Measurements from ENCODE around the gene TRPM3.
"Not testable (repeated sequence)": the region's sequence is repeated elsewhere in the genome, so short reads cannot be mapped to it uniquely, and the experiment has no call there.

TRPM3 gene

DNA sequence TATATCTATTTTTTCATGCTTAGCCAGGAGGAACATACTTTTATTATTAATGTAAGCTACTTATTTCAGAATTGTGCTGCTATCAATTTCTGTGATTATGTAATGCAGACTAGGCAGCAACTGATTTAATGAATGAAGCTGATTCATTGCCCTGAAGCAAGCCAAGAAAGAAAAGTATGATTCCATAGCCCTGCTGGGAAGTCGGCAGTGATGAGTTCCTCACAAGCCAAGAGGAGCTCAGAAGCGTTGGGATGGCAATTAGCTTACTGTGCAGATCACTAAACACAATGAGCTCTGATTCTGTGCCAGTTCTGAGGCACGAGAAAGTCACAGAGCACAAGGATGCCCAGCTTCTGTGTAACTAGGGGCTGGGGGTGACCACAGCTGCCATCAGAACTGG lies 452.7 kb downstream of the TRPM3 start:
- DNase-seq (ENCODE audit: low read depth in 2 of 2), result no peak

DNA sequence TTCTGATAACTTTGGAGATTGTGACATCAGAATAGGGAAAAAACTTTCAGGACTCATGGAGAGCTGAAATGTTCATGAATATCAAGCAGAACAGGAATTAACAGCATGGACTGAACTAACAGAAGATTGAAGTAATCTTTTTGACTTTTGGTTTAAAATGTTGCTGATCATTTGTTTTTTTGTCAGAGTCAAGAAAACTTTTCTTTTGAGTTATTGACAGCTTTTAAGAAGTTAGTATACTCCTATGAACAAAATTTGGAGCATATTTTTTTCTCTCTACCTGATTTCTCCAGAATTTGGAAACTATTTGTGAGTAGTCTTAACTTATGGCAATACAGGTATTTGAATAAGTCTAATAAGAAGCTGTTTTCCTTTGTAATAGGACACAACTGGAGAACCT lies 462.7 kb downstream of the TRPM3 start:
- no peak for DNase-seq (ENCODE audit: low read depth in 2 of 2)

DNA sequence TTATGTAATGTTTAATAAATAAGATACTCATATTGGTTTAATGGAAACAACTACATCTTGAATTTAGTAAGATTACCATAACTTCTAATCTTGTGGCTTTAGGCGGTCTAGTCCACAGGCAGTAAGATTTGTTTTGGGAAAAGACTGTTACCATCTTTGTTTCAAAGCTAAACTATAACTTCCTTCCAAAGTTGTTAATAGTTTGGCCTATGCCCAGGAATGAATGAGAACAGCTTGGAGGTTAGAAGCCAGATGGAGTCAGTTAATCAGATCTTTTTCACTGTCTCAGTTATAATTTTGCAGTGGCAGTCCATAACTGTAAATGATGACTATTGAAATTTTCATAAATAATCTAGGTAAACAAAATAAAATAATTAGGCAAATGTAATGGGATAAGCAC lies 465.1 kb downstream of the TRPM3 start:
- DNase-seq (ENCODE audit: low read depth in 2 of 2), result no peak

DNA sequence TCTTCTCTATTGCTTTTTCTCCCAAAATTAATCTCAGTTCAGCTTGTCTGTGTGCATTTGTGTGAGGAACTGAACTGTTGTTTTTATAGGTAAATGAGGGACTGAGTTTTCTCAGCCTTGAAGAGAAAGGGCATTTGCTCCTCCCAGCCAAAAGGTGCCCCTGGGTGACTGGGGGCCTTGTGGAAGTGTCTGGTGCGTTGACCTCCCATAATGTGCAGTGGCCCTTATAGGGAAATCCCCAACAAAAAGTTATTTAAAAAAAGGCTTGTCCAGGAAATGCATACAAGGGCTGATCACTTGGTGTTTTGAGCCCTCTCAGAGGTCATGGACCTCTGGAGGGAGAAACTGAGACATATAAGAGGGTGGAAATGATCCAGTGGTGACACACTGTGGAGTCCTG lies 467.3 kb downstream of the TRPM3 start:
- no peak for DNase-seq (ENCODE audit: low read depth in 2 of 2)

DNA sequence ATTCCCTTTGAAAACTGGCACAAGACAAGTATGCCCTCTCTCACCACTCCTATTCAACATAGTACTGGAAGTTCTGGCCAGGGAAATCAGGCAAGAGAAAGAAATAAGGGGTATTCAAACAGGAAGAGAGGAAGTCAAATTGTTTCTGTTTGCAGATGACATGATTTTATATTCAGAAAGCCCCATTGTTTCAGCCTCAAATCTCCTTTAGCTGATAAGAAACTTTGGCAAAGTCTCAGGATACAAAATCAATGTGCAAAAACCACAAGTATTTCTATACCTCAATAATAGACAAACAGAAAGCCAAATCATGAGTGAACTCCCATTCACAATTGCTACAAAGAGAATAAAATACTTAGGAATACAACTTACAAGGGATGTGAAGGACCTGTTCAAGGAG lies 476.8 kb downstream of the TRPM3 start:
- not testable (repeated sequence) for DNase-seq (ENCODE audit: low read depth in 2 of 2)

DNA sequence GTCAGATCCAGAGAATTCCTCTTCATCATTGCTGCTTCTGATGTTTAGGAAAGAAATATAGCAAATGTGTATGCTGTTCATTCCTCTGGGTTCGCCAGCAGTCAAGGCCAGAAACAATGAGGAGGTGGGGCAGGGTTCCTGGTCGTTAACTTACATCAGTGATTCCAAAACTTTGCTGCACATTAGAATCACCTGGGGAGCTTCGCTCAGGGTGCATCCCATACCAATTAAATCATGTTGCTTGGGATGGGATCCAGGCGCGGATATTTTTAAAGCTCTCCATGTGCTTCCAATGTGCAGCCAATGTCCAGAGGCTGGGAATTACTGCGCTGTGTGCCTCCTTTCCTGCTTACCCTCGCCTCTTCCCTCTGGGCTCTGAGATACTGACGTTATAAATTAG lies 479.1 kb downstream of the TRPM3 start:
- DNase-seq (ENCODE audit: low read depth in 2 of 2), result no peak

DNA sequence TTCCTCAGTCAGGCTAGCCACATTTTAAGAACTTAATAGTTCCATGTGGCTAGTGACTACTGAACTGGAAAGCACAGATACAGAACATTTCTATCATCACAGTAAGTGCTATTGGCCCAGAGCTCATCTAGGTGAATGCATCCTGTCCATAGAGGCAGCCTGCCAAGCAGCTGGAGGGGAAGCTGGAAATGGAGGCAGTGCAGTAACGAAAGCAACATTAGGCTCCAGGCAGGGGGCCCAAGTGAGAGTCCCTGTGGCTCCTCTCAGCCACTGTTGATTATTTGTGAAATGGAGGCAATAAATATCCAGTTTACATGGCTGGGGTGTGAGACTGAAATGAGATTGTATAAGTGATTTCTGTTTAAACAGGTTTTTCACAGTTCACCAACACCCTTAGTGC lies 479.8 kb downstream of the TRPM3 start:
- no peak for DNase-seq (ENCODE audit: low read depth in 2 of 2)

DNA sequence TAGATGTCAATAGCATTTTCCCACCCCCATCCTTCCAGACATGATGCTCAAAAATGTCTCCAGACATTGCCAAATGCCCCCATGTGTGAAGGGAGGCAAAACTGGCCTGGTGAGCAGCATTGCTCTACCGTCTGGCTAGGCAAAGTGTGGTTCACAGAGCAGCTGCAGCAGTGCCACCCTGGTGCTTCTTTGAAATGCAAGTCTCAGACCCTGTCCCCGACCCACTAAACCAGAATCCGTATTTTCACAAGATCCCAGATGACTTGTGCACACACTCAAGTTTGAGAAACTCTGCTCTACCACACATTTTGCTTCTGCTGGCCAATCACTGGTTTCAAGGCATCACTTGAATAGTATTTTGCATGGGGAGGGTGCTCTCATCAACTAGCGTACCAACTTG lies 480.4 kb downstream of the TRPM3 start:
- no peak for DNase-seq (ENCODE audit: low read depth in 2 of 2)

DNA sequence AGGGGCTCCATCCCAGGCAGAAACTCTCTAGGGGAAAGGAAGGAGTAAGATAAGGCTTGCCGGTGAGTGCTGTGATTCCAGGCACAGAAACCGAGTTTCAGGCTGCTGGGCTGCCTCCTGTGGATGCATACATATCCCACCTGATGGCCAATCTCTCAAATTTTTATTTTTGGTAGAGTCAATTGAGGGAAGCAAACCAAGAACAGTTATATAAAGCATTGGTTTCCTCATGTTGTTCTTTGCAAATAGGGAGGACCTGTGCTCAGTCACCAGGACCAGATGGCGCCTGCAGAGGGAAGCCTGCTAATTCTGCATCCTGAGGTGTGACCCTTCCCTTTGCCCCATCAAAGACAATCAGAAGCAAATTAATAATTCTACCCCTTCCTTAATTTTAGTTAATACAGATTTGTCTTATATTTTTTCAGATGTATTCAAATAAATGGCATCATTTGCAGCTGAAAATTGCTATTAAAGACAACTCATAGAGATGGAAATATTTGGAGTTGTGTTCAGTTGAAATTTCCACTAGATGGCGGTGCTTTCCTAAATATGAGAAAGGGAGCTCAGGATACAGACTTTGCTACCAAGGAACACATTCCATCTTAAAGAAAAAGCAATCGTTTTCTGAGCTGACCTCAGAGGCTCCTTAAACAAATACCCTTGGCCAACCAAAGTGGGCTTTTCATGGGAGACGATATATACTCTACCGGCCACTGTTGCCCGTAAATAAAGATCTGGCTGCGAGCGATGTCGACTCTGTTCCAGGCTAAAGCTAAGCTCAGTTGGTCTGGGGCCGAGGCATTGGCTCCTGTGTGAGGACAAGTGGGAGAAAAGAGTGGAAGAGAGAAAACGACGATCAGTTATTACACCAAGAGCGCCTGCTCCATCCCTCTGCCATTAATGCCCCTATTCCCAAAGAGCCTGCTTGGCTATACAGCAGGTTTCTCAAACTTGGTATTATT lies 481.3 kb downstream of the TRPM3 start:
- DNase-seq (ENCODE audit: low read depth in 2 of 2), result peak; percentile 28 to 31

DNA sequence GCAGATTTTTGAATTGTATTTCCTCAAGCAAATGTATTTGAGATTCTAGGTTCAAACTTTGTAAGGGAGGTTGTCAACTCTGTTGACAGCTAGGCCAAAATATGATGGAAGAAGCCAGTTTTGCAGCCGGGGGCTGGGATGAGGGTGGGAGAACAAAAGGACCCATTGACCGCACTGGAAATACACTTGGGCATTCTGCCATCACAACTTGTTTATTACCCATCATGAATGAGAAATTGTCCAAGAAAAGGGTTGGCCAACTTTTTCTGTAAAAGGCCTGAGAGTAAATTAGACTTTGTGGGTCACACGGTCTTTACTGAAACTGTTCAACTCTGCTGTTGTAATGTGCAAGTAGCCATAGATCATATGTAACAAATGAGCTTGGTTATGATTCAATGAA lies 485.6 kb downstream of the TRPM3 start:
- no peak for DNase-seq (ENCODE audit: low read depth in 2 of 2)

DNA sequence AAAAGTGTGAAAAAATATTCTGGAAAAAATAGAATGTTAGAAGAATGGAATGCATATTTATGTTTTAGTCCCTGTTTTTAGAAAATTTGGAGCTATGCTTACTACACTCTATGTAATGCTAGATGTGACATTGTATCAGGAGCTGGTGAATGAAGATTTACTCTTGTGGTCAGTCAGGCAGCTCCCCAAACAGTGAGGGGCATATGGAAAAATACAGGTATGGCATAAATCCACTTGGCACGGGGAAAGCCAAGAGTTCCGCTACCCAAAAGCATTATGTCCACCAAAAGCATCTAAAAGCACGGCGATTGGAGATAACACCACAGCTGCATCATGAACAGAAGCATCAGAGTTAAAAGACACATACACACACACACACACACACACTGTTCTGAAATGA lies 486.7 kb downstream of the TRPM3 start:
- DNase-seq (ENCODE audit: low read depth in 2 of 2), result no peak

DNA sequence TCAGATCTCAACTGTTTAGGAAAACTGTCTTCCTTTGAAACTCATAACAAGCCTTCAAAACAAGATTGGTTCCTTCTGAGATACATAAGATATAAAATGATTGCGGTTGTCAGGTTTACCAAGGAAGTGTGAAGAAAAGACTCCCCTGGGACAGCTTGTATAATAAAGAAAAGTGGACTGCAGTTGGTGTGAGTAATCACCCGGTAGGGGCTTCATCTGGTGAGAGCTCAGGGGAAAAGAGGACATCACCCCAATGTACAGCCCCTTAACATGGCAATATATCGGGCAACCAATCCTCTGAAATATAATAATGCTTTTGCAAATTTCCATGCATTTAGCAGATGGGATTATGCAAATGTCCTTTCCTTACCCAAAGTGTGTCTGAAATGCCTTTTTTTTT lies 490.4 kb downstream of the TRPM3 start:
- no peak for DNase-seq (ENCODE audit: low read depth in 2 of 2)

DNA sequence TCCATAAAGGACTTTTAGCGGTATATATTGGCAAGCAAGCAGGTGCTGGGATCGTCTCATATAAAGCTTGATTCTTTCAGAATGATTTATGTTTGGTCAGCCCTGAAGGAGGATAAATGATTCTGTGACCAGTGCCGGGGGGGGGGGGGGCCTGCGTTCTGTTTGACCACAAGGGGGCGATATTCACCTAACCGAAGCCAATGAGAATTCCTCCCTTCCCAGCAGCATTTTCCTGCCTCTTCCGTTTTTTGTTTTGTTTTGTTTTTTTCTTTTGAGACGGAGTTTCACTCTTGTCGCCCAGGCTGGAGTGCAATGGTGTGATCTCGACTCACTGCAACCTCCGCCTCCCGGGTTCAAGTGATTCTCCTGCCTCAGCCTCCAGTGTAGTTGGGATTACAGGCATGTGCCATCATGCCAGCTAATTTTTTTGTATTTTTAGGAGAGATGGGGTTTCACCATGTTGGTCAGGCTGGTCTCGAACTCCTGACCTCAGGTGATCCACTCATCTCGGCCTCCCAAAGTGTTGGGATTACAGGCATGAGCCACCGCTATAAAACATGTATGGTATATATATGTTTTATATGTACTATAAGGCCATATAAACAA lies 492.2 kb downstream of the TRPM3 start:
- not testable (repeated sequence) for DNase-seq (ENCODE audit: low read depth in 2 of 2)

DNA sequence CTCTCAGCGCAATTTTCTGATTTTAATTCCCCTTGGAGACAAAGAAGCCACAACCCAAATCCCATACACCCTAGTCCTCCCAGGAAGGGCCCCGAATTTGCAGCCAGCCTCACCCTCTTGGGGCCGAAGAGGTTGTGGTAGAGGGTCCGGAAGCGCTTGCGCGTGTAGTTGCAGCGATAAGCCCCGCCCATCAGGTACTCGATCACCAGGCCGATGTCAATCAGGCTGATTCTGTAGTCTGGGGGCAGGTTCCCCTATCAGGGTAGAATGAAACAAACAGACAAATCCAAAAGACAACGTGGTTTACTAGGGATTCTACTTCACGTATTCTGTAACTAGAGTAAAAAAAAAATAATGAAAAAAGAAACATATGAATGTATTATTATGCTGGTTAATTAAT lies 496.3 kb downstream of the TRPM3 start:
- DNase-seq (ENCODE audit: low read depth in 2 of 2), result no peak

DNA sequence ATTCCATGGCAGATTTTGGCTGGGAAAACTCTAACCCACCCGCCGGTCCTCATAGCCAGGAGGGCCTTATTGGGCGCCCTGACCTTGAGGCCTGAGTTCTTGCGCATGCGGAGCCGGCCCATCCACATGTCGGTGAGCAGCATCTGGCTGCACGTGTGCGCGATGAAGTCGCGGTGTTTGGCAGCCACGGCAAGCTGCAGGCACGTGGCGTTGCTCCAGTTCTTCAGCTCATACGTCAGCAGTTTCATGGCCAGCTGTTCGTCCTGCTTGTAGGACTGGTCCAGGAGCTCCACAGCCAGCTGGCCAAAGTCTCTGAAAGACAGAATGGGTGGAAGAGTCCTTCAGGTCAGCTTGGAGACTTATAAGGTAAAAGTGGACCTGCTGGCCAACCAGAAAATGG lies 502.6 kb downstream of the TRPM3 start:
- DNase-seq (ENCODE audit: low read depth in 2 of 2), result no peak

DNA sequence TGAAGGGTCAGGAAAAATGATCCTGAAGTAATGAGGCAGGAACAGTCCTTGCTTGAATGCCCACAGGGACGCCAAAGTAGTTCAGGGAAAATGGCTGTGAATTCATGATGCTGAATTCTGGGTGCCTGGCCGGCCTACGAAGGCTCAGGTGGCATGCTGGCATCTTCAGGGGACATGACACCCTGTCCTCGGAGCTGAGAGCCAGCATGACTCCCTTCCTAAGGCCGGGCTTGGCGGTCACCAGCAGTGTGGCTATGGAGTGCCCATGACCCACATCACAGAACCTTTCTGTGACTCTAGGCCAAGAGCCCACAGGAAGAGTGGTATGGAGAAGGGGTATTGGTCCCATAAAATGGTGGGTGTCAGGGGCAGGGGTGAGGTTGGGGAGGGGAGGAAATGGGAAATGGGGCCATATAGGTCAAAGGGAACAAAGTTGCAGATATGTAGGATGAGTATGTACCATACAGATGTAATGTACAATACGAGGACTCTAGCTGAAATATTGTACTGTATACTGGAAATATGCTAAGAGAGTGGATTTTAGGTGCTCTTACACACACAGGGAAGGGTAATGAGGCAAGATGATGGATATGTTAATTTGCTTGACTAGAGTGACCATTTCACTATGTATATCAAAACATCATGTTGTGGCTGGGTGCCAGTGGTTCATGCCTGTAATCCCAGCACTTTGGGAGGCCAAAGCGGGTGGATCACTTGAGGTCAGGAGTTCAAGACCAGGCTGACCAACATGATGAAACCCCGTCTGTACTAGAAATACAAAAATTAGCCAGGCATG lies 504.2 kb downstream of the TRPM3 start:
- no peak for DNase-seq (ENCODE audit: low read depth in 2 of 2)

DNA sequence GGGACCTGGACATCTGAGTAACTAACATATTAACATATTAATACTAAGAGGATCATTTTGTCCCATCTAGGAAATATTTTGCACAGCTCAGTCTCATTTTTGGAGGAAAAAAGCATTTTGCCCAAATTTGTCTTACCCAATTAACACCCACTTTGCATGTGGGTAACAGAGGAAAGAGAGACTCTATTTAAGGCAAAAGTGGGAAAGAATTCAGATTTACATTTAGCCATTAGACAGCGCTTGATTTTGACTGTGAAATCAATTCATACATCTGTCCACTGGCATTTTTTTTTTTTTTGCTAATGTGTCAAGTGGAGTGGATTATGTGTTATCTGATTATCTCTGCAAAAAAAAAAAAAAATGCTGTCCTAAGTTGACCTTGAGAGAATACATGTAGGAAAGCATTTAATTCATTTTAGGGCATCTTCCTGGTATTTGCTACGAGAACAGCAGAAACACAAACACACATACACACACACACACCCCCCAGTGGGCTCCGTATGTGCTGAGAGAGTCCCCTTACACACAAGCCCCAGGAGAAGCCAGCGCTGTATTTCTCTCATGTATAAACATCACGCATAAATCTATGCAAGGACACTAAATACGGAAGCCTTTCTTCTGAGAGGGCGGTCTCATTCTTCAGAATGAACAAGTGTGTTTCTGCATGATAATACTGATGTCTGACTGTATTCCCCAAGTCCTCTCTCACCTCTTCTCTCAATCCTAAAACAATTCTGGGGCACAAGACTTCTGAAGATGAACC lies 505.0 kb downstream of the TRPM3 start:
- DNase-seq (ENCODE audit: low read depth in 2 of 2), result no peak

DNA sequence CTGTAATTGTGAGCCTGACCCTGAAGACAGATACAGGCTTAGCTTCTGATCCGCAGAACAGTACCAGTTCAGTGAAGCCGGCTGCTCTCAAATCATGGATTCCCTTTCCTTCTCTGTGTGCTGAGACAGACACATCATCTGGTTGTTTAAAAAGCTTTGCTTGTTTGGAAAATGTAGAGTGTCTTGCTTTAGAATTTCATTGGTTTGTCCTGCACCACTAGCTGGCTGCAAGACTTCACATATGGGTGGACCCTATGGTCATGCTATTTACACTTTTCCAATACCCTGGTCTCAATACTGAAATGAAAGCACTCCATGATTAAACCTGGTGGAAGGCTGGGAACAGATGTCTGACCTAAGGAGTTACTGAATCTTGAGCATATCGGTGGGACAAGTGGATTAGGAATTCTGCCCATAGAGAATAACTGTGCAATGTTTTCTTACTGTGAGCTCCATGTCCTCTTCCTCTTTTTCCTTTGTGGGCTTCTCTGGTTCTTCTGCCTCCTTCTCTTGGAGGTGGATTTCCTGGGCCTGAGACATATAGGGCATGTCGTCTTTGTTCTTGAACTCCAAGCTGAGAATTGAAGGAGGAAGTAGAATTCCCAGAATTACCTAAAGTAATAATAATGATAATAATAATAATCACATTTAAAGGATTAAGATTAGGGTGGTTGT lies 505.8 kb downstream of the TRPM3 start:
- no peak for DNase-seq (ENCODE audit: low read depth in 2 of 2)

DNA sequence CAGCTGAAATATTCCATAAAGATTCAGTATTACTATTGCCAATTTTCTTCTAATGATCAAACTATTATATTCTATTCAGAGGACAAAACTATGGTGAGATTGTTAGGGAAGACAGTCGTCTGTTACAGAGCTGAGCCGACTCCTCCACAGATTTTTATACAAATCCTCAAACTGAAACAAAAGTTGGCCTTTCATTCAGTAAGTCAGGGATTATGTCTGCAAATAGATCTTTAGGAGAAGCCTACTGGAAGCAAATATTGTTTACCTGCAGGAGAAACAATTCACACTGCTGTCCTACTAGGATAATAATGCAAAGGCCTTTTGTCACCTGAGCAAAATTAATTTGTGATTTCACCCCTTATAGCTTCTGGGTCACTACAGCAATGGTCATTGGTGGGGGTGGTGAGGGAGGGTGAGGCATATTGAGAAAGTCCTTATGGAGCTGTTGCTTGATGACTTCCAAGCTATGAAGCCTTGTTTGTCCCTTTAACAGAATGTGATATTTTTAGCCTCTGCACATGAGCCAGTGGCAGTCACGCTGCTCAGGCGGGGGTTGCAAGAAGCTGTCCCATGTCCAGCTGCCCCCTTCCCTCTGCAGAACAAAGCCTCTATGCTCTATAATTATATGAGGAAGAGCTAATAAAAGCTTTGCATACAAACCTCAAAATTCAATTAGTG lies 506.5 kb downstream of the TRPM3 start:
- DNase-seq (ENCODE audit: low read depth in 2 of 2), result no peak

DNA sequence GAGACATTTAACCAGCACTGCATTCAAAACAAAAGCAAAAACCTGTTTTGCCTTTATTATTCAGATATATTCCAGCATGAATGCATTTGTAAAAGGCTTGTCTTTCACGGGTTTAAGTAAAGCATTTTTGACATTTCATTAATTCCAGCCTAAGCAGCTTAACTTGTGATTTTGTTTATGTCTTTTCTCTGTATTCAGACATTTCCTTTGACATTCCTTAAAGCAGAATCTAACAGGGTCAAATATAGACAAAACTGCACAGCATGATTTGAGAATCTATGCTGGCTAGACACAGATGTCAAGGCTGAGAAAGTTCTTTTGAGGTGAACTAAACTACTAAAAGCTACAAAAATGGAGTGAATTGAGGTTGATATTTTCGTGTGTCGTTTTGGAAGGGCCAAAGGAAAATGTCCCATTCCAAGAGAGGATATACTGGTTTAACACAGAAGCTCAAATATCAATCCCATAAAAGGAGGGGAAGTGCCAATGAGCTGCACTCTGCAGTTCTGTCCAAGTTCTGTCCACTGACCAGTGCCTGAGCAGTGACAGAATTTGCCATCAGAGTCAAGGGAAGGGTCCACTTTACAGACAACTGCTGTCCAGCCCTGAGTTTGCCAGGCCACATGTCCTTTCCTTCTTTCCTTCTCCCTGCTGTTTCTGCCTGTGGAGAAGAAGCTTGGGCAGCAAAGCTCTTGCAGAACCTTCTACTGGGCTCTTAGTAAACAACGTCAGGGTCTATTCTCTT lies 508.2 kb downstream of the TRPM3 start:
- no peak for DNase-seq (ENCODE audit: low read depth in 2 of 2)
